ENCODE measurements around the gene STXBP1.

STXBP1 gene

DNA sequence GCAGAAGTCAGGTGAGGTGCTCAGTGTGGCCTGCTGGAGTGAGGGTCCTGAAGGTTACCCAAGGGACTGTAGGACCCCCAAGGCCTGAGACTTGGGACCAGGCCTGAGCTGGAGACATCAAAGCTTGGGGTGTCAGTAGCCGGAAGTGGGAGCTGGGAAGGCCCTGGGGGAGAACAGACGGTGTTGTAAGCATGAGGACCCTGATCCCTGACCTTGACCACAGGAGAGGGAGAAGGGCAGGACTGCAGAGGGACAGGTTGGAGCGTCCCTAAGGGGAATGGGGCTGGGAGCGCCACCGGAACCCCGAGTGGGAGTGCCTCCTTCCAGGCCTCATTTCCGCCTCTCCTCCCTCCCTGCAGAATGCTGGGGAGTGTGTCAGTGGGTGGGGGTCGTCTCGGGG is 104.3 kb downstream of the STXBP1 start:
- FAIRE-seq: no peak

DNA sequence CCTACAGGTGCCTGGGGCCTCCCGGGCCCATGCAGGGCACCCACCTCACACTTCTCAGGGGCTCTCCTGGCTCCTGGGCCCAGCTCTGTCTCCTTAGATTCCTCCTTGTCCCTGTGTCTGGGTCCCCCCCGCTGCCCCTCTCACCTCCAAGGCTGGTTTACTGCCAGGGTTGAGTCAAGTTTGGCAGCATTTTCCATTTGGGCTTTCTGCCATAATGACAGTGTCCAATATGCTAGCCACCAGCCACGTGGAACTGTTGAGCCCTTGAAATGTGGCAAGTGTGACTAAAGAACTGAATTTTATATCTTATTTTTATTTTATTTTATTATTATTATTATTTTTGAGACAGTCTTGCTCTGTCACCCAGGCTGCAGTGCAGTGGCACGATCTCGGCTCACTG is 105.7 kb downstream of the STXBP1 start:
- FAIRE-seq: no peak

DNA sequence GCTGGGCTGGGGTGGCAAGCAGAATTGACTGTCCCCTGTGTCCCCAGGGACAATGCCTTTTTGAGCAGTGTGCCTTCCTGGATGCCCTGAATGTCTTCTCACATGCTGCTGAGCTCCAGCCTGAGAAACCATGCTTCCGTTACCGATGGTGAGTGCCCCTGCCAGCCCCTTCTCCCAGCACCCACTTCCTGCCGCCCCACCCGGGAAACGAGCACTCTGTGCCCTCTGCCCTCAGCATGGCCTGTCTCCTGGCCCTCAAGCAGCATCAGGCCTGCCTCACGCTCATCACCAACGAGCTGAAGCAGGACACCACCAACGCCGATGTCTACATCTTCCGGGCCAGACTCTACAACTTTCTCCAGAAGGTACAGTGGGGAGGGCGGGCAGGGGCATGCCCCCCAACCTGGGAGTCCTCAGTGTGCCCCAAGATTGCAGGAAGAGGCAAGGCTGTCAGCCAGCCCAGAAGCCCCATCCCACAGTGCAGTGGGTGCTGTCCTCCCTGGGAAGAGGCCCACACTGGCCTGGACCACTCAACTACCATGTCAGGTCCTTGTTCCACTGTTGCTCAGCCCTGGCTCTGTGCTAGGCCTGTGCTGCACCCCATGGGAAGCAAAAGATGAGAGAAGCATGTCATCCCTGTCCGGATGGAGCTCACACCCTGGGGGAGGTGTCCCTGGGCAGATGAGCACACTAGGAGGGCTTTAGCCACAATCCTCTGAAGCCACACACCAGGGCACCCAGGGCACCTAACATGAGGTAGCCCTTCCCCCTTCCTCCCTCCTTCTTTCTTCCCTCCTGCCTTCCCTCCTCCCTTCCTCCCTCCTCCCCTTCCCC is 108.2 kb downstream of the STXBP1 start:
- FAIRE-seq: no peak

- no peak for FAIRE-seq
Measured at GRCh38 chr9:127720865-127721227, 108.8 kb downstream of the STXBP1 start.

DNA sequence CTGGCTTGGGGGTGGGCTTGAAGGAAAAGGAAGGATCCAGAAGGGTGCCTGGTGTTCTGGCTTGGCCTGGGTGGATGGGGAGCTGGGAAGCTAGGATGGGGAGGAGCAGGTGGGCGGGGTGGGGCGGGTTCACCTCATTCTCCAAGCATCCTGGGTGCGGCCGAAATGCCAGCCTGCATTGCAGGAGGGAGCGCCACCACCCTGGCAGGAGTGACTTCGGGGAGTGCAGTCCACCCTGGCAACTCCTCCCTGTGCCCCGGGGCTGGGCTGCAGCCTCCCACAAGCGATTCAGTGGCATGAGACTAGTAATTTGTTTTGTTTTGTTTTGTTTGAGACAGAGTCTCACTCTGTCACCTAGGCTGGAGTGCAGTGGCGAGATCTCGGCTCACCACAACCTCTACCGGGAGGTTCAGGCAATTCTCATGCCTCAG is 109.3 kb downstream of the STXBP1 start:
- no peak for FAIRE-seq

DNA sequence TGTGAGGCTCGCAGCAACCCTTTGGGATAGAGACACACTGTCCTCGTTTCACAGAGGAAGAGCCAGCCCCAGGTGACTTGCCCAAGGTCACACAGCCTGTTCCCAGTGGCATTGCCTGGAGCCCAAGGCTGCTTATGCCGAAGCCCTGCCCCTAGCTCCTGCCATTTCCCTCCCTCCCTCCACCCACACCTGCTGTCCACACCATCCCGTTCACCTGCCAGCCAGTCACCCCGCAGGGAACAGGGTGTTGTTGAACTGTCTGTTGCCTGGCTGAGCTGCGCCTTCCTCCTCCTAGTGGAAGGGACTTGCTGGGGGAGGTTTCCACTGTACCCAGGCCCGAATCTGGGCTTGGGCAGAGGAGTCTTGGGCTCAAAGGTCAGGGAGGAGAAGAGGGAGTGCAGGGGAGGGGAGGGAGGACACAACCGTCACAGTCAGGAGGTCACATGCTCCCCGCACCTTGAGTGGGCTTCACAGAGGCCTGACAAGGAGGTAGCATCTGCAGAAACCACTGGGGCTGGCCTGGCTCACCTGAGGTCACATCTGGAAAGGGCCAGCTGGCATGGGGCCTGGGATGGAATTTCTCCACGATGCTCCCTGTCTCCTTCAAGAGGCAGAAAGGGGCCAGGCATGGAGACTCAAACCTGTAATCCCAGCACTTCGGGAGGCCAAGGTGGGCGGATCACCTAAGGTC is 110.1 kb downstream of the STXBP1 start:
- FAIRE-seq: no peak

DNA sequence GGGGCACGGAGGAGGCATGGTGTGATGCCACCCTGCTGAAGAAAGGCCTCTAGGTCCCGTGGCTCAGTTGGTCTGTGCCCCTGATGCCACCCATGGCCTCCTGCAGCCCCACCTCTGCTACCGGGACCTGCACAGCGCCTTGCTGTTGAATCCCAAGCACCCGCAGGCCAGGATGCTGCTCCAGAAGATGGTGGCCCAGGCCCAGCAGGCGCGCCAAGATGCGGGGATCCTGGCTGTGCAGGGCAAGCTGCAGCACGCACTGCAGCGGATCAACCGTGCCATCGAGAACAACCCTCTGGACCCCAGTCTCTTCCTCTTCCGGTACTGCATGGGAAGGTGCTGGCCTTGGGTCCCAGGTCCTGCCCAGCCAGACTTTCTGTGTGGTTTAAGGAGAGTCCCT is 110.9 kb downstream of the STXBP1 start:
- no peak for FAIRE-seq

DNA sequence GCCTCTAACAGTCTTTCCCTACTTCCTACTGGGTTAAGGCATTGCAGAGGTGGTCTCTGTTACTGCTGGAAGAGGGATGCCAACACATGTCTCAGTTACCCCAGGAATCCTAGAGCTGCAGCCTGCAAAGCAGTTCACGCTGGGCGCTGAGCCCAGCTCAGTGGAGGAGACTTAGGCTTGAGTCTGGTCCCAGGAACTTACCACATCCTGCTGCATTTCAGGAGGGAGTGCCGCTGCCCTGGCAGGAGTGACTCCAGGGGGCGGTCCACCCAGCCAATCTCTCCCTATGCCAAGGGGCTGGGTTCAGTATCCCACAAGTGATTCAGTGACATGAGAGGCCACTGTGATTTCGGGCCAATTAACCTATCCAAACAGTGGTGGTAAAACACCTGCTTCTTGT is 111.4 kb downstream of the STXBP1 start:
- FAIRE-seq: no peak

DNA sequence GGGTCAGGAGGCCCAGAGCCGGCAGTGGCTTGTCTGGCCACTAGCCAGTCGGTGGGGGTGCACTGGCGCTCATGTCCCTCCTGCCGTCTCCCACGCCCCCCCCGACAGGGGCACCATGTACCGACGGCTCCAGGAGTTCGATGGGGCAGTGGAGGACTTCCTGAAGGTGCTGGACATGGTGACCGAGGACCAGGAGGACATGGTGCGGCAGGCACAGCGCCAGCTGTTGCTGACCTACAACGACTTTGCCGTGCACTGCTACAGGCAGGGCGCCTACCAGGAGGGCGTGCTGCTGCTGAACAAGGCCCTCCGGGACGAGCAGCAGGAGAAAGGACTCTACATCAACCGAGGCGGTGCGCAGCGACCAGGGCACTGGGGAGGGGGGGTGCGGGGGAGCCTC is 111.9 kb downstream of the STXBP1 start:
- no peak for FAIRE-seq

DNA sequence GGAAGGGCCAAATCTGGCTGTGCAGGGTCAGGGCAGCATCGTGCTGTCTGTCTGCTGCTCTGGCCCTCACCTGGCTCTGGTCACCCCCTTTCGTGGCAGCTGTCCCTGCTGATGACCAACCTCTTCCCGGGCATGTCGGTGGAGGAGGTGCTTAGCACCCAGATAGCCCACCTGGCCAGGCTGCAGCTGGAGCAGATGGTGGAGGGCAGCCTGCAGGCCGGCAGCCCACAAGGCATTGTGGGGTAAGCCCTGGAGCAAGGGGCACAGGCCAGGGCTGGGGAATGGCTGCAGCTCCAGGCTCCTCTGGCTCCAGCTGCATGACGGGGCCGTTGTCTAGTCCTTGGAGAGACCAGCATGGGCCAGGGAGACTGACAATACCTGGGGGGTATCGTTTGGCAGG is 114.8 kb downstream of the STXBP1 start:
- no peak for FAIRE-seq

DNA sequence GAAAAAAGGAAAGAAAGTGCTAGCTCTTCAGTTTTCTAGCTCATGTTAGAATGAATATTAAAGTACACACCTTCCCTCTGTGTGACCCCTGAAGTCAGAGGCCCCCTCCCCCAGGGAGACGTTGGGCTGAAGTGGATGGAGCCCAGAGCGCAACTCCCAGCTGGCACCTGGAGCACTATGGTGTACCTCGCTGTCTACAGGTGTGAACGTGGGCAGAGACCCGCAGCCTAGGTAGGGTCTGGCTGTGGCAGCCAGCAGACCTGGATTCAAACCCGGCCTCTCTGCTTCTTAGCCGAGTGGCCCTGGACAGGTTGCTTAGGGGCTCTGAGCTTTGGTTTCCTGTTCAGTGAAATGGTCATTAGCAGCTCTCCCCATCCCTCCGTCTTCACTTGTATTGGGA is 116.7 kb downstream of the STXBP1 start:
- FAIRE-seq: no peak

DNA sequence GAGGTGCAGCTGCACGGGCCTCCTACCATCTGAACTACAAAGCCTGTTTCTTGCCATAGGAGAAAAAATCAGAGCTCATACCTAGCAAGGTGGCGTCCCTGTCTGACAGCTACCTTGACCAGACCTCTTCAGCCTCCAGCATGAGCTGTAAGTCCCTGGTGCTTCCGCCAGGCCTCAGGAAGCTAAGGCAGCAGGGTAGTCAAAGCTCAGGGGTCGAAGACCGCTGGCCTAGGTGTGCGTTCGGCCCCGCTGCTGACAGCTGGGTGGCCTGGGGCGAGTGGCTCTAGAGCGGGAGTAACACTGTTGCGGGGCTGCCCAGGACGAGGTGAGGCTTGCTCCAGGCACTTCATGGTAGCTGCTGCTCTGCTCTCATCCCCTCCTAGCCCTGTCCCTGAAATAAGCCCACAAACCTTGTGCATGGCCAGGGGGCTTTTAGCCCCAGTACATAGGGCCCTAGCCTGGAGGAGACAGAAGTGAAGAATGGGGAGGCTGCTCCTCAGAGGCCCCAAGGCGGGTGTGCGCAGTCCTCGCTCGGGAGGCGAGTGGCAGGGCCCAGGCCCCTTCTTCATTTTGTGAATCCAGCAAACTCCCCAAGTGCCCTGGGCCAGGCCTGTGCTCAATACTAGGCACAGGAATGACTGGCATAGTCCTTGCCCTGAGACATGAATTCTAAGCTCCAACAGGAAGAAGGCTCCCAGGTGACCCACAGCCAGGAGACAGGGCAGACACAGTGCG is 117.6 kb downstream of the STXBP1 start:
- no peak for FAIRE-seq

- FAIRE-seq: no peak
Measured at GRCh38 chr9:127730262-127730661, 118.2 kb downstream of the STXBP1 start.

- no peak for FAIRE-seq
Measured at GRCh38 chr9:127730799-127731410, 118.8 kb downstream of the STXBP1 start.

- no peak for FAIRE-seq
Measured at GRCh38 chr9:127731938-127732337, 119.9 kb downstream of the STXBP1 start.

DNA sequence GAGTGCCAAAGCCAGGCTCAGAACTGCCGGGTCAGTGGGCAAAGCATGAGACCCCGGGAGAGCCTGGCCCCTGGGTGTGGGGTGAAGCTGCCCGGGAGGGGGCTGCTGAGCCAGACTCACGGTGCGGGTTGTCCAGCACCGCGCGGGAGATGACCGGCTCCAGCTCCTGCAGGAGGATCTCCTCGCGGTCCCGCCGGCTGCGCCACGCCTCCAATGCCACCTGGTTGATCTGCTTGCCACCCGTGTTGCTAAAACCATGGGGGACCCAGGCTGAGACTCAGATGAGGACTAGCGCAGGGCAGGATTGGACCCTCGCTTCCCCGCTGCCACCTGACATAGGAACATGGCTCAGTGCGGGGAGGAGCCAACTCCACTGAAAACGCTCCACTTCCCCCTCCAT is 120.4 kb downstream of the STXBP1 start:
- FAIRE-seq: no peak

GRCh38 chr9:127733614-127734013 is 121.5 kb downstream of the STXBP1 start:
- no peak for FAIRE-seq

- no peak for FAIRE-seq
Measured at GRCh38 chr9:127734247-127734746, 122.2 kb downstream of the STXBP1 start.

- FAIRE-seq: peak; percentile 89
Measured at GRCh38 chr9:127734747-127735529, 122.9 kb downstream of the STXBP1 start, which contains the start of gene TOR2A. TOR2A (minus strand) TSS chr9:127735294; CDS start chr9:127735270, 24 bp downstream.

DNA sequence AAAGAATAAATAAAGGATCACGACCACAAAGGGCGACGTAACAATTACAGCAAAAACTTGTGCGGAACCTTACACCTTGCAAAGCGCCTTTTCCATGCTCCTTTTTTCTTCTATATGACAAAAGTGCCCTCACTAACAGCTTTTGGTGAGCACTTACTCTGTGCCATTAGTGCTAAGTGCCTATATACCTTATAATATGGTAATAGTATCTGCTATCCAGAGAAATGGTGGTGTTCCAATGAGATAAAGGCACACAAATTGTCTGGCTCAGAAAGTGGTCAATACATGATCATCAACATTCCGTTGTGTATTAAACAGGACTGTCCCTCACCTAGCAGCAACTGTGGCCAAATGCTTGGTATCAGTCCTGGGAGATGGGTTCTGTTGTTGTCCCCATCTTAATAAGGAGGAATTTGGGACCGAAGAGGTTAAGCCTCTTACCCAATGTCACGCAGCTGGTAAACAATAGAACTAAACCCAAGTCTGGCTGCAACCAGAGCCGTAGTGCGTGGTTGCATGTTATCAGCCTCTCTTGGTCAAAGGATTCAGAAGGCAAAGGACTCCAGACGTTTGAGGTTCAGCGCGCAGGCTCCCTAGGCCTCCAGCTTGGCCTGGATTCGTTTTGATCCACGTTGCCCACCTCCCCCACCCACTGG is 123.6 kb downstream of the STXBP1 start:
- no peak for FAIRE-seq

GRCh38 chr9:127738666-127739065 is 126.6 kb downstream of the STXBP1 start:
- FAIRE-seq: no peak

Measured in endometrium (tissue), 2 donors.